Left cardiac atrium (tissue), 4 donors: ENCODE data around the gene ZIC1. TPM values are rescaled to one million over a fixed set of nuclear protein-coding genes. Genes with fewer than 3 reads are reported as not detected.

ENCODE experiments used
- ATAC-seq, 2 donors: fragments of 200-7000 bp; cut with Tn5 transposase; one replicate each; pipeline ENCODE4 v1.9.1; 2020; ENCODE audit warnings: mild to moderate bottlenecking in 2 of 2, moderate library complexity in 2 of 2
- DNase-seq: peaks from one replicate; pipeline ENCODE4 v3.0.0-alpha.2; 2020
- intact Hi-C, 2 donors: fragments of 100-400 bp; cut with DNase I; formaldehyde crosslinking; loops; one replicate each; pipeline versions ENCODE4 v1.14.1 to v1.15.1; 2022 to 2023
- long read RNA-seq: library from polyadenylated mRNA; unstranded; transcript quantifications from one replicate; pipeline ENCODE4 v2.0.0, GENCODE V29; 2021
- total RNA-seq, 2 donors: library from RNA; stranded (reverse); fragmentation: NEBNext Ultra II Directional; extraction: Animal tissue kit (Norgen Biotek cat#: 25700); gene quantifications; one replicate each; pipeline ENCODE4 v1.2.1, GENCODE V29; 2021
- donor health status: DM: no; HTN: yes; CAD: no.
- donor health status: DM: no; HTN: yes; CAD: no; lungs with severe emphysema.
- donor health status: DM: yes; HTN: yes; CAD: no.
- donor health status: Dilated cardiomyopathy.

Gene ZIC1
- total RNA-seq, result not detected
- long read RNA-seq, result 0 reads

DNA sequence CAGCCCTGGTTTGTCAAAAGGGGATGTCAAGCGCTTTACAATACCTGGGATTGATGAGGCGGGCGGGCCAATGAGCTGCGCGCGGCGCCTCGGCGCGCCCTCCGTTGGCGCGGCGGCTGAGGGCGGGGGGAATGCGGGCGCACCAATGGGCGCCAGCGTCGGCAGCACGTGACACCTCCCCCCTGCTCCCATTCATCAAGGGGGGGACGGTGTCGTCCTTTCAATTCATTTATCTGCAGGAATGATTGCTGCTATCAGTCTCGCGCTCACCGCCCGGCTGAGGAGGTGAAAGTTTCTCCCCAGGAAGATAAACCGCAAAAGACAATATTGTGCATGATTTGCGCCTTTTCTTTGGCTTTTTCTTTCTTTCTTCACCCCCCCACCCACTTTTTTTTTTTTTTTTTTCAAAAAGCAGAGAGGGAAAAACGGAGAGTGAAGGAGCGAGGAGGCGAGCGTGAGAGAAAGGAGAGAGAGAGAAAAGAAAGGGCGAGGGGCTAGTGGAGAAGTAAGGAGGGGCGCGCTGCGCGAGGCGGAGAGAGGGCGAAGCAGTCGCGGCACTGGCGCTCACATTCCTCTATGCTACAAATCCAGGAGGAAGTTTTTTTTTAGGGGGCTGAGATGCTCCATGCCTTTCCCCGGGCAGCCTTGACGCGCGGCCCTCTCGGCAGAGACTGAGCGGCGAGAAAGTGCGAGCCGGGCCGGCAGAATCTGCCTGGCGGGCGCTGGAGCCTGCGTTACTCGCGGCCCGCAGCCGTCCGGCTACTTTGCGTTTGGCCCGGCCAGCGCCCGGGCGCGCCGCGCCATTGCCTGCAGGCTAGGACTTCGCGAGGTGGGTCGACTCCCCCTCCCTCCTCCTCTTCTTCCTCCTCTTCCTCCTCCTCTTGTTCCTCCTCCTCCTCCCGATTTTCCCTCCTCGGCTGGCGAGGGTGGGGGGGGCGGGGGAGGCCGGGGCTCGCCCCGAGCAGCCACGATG, at the start of gene ZIC1:
Gene ZIC1 (plus strand): TSS at position 223 of the 973 bp plus-strand sequence. CDS start 748 bp downstream, at position 971.
- ATAC-seq (no peak), DNase-seq (no peak)
- intact Hi-C loops, result no loop called here

DNA sequence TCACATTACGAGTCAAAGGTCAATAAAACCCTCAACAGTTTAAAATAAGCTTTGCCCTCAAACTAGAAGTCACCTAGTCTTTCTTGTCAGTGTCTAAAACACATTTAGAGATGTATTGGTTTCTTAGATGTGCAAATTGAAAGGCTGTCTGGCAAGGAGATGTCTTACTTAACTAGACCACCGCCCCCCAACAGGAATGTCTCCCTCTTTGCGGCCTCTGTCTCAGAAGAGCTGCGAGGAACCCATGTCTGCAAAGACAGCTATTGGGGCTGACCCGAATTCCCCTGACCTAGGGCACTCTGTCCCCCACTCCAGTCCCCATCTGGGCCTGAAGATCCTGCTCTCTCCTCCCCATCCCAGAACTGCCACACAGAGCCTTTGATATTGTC, 49.1 kb upstream of the ZIC1 start:
- ATAC-seq, result no peak
- intact Hi-C loops, result no loop called here
- no peak for DNase-seq

DNA sequence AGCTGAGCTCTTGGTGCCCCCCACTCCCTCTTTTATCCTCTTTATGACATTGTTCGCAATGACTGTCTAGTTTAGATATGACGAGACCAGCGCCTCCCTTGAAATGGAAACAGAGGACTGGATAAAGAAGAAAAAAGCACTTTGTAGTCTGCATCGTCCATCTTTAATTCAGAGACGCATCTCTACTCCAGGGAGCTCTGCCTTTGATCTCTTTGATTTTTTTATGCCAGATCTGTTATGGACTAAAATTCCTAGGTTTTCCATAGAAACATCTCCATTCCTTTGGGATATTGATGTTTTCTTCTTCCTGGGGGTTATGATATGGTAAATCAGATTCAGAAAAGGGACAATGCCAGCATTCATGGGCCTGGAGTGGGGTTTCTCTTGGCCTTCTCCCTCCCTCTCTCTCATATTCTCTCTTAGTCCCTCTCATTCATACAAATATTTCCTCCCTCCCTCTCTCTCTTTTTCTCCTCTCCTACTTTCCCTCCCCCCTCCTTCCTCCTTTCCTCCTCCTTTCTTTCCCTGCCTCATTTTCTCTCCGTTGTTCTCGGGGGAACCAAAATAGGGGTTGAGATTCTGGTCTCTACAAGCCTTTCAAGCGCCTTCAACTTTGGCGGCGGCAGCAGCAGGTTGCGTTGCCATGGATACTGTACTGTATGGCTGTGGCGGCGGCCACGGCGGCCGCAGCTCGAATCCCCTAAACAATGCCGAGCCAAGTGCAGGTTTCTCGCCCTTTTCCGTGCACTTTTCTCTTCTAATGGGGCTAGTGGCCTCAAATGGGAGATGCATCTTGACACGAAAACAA, 48.3 kb upstream of the ZIC1 start:
- ATAC-seq (no peak), DNase-seq (no peak)
- intact Hi-C loops, result no loop called here

- DNase-seq, result no peak
- ATAC-seq, result no peak
- intact Hi-C loops, result no loop called here
These were observed 47.4 kb upstream of the ZIC1 start for GRCh38 chr3:147361454-147362420.

DNA sequence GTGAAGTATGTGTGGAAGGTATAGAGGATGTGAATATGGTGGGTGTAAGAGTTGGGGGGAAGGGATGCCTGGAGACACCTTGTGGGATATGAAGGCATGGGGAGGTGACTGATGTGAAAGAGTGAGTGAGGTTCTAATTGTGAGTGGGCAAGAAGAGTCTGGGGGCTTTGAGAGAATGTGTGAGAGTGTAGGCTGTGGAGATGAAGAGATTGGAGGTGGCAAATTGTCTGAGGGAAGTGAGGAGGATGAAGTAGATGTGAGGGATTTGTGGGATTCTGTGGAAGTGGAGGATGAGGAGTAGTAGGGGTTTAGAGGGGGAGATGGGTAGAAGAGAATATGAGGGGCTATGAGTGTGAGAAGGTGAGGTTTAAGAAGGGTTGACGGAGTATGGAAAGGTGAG, 44.4 kb upstream of the ZIC1 start:
- no peak for ATAC-seq
- intact Hi-C loops, result no loop called here

DNA sequence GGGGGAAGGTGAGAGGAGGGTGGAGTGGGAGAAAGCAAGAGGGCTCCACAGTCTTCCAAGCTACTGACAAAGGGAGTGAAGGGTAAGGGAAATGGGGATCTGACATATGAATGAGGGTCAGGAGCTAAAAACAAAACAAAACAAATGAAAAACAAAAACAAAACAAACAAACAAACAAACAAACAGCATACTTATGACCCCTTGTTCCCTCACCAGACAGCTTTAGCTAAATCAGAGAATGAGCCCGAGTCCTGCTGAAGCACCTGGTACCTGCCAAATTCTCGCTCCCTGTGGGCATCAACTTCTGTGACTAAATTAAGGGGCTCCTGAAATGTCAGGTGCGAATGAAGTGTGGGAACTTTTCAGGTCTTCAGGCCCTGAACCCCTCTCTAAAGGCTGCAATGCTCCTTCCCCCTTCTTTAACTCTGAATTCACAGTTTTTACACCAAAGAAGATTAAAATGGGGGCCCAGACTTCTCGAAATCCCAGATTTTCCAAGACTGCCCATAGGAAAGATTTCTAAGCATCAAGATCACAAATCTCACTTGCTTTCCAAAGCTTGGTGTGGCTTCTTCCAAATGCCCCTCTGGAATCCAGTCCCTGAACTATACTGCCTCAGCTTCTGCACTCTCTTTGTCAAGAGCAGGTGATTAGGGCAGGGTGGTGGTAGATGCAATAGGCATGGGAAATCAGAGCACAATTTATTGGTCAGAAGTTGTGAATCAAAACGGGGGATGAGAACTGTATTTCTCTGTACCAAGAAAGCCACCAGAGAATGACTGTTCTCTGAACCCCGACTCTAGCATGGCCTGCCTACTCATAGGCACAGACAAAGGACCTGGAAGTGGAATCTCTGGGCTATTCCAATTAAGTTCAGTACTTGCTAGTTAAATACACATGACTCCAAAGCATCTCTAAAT, 43.7 kb upstream of the ZIC1 start:
- DNase-seq (no peak), ATAC-seq (no peak)
- intact Hi-C loops, result no loop called here

More for the DNA sequence above, 44.4 kb upstream of the ZIC1 start:
- DNase-seq, result no peak

DNA sequence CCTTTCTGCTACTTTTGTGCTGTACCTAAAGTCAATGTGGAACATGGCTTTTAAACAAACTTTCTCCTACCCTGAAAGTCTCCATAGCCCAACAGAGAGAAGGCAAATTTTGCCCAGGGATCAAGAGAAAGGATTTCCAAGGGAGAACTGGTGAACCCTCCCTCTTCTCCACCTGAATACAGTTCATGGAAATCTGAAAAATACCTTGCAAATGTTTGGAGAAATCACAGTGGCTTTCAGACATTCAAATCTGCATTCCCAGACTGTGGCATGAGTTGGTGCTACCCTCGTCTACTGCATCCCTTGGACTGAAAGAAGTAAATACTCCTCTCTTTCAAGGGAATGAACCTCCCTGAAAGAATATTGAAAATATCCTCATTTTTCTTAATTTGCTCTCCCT, 41.5 kb upstream of the ZIC1 start:
- ATAC-seq (no peak), DNase-seq (no peak)
- intact Hi-C loops, result no loop called here

DNA sequence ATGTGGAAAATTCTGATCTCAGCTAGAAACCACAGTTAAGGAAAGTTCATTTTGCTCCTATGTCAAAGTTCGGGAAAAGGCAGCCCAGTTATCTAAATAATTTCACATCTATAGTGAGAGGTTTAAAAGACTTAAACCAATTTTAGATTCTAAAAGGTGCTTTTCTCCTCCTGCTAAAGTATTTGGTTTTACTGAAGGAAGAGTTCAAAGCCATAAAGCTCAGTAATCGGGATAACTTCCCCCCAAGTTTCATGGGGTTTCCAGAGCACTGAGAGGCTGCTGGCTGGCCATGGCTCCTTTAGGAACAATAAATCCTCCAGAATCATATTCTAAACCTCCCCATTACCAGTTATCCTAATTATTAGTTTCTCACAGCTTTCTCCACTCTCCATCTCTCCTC, 41.0 kb upstream of the ZIC1 start:
- no peak for DNase-seq
- no peak for ATAC-seq
- intact Hi-C loops, result no loop called here

DNA sequence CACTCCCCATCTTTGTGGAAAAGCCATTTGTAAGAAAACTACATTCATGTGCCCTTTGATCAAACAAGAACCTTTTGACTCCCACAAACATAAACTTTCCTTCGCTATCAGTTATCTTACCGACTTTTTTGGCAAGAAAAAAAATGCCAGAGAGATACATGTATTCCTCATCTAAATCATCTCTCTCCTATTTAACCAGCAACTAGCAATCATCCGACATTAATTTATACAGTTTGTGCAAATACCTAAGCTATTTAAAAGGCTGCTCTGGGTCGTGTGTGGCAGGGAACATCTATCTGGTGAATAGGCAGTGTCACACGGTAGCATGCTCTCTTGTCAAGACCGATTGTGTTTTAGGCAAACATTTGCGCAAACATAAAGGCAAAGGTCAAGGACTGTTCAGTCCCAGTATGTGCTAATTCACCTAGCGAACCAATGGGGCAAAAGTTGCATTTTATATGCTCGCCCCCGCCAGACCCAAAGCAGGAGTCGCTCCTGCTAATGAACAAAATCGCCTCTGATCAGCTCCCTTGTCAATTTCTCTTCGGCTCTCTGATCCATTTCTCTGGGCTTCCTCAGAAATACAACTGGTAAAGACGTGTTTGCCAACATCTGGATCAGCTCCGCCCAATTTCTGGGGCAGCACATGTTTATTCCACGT, 40.5 kb upstream of the ZIC1 start:
- intact Hi-C loops, result no loop called here
- no peak for DNase-seq

DNA sequence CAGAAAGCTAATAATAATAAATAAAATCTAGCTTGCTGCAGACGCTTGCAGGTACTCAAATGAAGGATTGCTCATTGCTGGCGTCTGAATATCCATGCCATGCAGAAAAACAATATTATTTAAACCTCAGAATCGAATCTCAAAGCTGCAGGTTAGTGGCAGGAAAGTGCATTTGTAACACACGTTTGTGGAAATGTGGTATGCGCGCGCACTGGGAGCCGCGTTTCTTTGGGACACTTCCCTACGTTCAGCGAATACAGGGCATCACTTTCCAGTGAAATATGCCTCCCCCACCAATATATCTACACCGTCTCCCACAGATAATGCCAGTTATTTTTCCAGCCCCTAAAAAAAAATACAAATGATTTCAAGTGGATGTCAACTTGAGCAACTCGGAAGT, 39.9 kb upstream of the ZIC1 start:
- no peak for ATAC-seq
- intact Hi-C loops, result no loop called here

More for the DNA sequence above, 40.5 kb upstream of the ZIC1 start:
- ATAC-seq, result no peak

GRCh38 chr3:147369661-147370123, 39.5 kb upstream of the ZIC1 start:
- DNase-seq, result no peak
- intact Hi-C loops, result no loop called here
- ATAC-seq, result no peak

More for the DNA sequence above, 39.9 kb upstream of the ZIC1 start:
- no peak for DNase-seq

DNA sequence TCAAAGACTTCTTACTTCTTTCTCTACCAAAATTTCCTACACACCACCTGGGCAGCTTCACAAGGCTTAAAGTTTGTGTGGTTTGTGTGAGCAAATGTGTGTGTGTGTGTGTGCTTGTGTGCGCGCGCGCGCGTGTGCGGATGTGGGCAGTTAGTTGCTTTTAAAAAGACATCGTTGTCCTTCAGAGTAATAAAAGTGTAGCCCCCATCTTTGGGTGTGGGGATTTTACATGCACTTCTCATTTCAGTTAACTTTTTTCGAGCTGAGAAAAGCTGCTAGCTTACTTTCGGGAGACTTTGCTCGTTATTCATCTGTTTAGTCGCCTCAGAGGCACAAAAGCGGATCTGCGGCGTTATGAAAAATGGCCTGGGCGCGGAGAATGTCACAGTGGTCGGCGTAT, 38.8 kb upstream of the ZIC1 start:
- no peak for DNase-seq
- intact Hi-C loops, result no loop called here
- ATAC-seq, result no peak

GRCh38 chr3:147371140-147371539, 38.0 kb upstream of the ZIC1 start:
- no peak for ATAC-seq
- intact Hi-C loops, result no loop called here

DNA sequence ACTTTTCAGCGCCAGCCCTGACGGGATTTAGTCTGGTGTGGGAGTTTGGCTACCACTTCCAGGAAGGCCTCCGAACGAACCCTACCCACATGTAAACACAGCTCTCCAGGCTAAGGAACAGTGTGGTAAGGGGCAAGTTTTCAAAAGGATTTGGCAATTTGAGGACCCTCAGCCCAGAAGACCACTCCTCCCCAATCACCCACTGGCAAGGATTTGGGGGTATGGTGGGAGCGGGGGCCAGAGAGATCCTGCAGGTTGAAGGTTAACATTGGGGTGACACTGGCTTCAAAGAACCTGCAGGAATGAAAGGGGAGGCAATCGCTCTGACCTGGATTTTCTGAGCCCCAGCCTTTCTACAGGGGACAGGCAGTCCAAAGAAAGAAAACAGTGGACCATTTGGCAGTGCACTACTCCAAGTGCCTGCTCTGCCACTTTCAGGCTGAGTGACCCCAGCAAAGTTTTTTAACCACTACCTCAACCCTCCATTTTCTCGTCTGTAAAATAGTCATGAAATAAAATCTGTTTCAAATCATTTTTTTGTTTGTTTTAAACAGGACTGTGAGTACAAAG, 37.3 kb upstream of the ZIC1 start:
- no peak for ATAC-seq
- no peak for DNase-seq
- intact Hi-C loops, result no loop called here

More at GRCh38 chr3:147371140-147371539, 38.0 kb upstream of the ZIC1 start:
- DNase-seq, result no peak

DNA sequence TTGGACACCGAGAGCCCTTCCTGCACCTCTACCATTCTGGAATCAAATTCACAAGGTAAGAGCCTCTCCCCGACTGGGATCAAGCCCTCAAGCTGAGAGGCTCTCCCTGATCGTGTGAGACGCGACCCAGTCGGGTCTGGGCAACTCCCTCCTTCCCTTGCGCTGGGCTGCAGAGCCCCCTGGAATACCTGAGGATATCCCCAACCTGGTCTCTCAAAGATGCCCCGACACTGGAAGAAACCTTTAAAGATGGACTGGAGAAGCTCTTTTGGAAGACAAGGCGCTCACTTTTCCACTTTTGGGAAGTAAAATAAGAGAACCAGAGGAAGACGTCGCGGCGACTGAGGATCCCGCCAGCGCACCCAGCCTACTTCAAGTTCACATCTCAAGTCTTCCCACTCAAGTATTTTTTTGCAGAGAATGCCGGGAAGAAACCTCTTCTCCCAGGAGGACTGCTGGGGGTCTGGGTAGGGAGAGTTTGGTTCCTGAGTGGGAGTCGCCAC, 36.6 kb upstream of the ZIC1 start:
- intact Hi-C loops, result no loop called here
- no peak for DNase-seq

DNA sequence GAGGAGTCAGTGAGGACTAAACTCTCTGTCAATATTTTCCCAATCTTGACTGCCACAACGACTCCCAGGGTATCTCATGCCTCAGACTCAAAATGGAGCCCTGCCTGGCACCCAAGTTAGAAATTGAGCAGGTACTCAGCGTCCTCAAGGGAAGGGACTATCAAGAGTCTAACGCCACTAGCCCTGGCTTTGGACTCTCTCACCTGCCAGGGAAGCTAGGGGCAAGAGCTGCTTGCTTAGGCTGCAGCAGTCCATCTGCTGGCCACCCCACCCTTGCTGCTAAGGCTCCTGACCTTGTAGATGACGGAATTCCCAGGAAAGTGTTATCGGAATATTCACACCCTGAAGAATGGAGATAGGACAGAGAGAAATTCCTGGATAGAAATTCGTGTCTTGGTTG, 35.9 kb upstream of the ZIC1 start:
- ATAC-seq (no peak), DNase-seq (no peak)
- intact Hi-C loops, result no loop called here

More for the DNA sequence above, 36.6 kb upstream of the ZIC1 start:
- no peak for ATAC-seq
